Fibroblast of pulmonary artery (primary cell): ENCODE measurements around the gene ZNF273.

Experiments
- DNase-seq: peaks from one replicate; pipeline ENCODE4 v3.0.0-alpha.2; 2010; ENCODE audit warnings: low read depth
- H3K4me3 ChIP-seq: replicated peaks from 2 replicates; pipeline ENCODE4 v1.5.1; 2011; ENCODE audit warnings: low read depth, mild to moderate bottlenecking, control low read depth, low read length, moderate library complexity
- CTCF ChIP-seq: IDR thresholded peaks from 2 replicates; pipeline ENCODE4 v1.5.1; 2011; ENCODE audit warnings: mild to moderate bottlenecking, control low read depth, low read length, inconsistent platforms; ENCODE audit errors: missing control alignments

The ZNF273 gene

DNA sequence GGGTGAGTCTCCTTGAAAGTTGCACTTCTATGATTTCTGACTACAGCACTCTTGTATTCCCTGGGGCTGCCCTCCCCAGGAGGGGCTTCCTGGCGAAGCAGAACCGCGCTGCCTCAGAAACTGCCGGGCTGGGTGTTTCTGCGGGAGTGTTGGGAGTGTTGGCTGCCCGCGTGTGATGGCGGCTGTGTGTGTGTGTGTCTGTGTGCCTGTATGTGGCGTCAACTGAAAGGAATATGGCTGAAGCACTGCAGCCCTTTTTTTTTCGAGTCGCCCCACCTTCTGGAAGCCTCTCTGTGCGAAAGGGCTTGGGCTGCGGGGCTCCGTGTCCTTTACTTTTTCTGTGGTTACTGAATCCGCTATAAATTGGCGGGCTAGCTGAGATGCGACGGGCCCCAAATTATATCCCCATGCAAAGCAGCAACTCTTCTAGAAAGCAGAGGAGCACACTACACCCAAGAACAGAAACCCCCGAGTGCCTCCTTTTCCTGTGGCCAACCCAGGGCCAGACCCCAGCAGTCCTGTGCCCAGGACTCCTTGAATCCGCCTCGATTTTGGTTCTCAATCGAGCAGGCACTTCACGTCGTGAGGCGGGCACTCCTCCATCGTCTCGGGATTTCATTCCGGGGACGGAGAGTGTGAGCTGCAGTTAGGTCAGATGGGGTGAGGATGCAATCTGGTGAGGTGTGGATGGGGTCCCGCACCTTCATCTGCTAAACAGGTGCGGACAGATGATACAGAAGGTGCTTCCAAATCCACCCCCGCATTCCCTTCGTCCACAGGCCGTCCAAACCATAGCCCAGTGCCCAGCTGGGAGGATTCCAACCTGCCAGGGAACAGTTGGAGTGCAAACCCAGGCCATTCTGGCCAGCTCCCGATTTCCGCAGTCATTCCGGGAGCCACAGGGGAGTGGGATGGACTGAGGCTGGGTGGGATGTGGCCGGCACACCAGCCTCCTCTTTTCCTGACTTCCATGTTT lies 22.5 kb upstream of the ZNF273 start:
- no peak for DNase-seq

DNA sequence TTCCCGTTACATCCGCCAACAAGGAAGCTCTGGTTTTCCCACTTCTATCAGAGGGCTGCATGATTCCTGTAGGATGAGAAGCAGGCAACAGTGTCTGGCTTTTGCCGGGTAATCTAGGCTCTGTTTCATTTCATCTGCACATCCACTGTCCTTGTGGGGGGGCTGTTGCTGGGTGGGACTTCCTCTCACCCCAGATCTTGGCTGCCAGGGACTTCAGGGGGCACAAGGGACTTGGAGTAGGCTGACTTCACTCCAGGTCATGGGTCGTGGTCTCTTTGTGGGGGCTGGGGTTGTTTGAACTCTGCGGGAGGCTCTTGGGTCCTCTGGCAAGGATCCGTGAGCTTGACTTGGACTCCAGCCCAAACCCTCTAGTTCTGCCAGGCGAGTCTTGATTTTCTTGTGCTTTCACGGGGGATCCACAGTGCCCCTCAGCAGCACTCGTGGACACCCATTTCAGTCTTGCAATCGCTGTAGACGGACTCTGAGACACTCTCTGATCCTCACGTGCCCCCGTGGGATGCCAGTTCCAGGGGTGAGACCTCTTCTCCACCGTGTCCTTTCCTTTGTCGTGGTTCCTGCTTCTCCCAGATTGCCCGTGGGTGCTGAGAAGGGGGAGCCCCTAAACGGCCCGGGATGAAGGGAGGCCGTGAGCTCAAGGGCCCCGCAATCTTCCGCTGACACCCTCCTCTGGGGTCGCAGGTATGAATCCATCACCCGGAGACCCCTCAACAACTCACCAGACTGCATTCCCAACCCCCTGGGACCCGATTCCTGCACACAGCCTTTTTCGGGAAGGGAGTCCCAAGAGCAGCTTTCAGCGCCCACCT lies 21.4 kb upstream of the ZNF273 start:
- H3K4me3 ChIP-seq: no peak overlapping the region
- no peak for DNase-seq
- TF ChIP-seq CTCF: no peak

More for the DNA sequence above, 22.5 kb upstream of the ZNF273 start:
- TF ChIP-seq CTCF: no peak
- no peak overlapping the region for H3K4me3 ChIP-seq

GRCh38 chr7:64882341-64883112 lies 20.5 kb upstream of the ZNF273 start:
- no peak for TF ChIP-seq CTCF
- peak; percentile 30 for DNase-seq
- H3K4me3 ChIP-seq: peak overlapping the region; percentile 28

DNA sequence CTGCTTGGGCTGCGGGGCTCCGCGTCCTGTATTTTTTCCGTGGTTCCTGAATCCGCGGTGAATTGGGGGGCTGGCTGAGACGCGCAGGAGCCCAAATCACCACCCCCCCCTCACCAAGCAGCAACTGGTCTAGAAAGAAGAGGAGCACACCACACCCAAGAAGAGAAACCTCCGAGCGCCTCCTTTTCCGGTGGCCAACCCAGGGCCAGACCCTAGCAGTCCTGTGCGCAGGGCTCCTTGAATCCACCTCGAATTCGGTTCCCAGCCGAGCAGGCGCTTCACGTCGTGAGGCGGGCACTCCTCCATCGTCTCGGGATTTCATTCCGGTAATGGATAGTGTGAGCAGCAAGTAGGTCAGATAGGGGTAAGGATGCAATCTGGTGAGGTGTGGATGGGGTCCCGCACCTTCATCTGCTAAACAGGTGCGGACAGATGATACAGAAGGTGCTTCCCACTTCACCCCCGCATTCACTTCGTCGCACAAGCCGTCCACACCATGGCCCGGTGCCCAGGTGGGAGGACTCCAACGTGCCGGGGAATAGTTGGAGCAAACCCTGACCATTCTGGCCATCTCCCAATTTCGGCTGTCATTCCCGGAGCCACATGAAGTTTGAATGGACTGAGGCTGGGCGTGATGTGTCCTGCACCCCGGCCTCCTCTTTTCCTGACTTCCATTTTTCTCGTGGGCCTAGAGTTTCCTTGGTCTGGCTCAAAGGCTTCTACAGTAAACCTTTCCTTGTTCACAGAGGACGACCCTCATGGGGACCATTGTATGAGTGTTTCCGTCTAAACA lies 19.8 kb upstream of the ZNF273 start:
- no peak overlapping the region for H3K4me3 ChIP-seq
- TF ChIP-seq CTCF: no peak
- DNase-seq: no peak

DNA sequence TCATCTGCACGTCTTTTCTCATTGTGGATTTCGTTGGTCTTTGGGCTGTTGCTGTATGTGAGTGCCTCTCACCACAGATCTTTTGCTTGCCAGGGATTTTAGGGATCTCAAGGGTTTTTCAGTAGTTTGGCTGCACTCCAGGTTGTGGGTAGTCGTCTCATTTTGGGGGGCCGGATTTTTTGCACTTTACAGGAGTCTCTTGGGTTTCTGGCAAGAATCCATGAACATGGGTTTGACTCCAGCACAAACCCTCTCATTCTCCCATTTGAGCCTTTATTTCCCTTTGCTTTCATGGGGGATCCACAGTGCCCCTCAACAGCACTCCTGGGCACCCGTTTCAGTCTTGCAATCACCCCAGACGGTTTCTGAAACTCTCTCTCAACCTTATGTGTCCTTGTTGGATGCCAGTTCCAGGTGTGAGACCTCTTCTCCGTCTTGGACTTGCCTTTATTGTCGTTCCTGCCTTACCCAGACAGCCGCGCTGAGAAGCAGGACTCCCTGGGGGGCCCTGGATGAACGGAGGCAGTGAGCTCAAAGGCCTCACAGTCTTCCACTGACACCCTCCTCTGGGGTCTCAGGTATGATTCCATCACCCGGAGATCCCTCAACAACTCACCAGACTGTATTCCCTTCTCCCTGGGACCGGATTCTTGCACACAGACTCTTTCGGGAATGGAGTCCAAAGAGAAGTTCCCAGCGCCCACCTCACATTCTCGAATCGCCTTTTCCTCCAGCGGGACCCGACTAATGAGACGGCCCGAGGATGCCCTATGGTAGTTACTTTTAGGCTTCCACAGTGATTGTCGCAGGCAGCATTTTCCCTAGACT lies 18.8 kb upstream of the ZNF273 start:
- TF ChIP-seq CTCF: no peak

More for the DNA sequence above, 18.8 kb upstream of the ZNF273 start:
- no peak for DNase-seq
- no peak overlapping the region for H3K4me3 ChIP-seq
